K562 (cell line): ENCODE data around the gene TMEM120B. TPM values are rescaled to one million over a fixed set of nuclear protein-coding genes. Genes with fewer than 3 reads are reported as not detected.

Experiments
- ATAC-seq: fragments of 200-7000 bp; cut with Tn5 transposase; 3 replicates; pipeline ENCODE4 v1.9.1; 2020; ENCODE audit warnings: moderate library complexity
- BruUV-seq: library from RNA; stranded (reverse); fragments of 400-500 nt; replicated peaks from 2 replicates; lab custom pipeline; 2021; lab: Mats Ljungman, UMichigan
- CTCF ChIA-PET: fragments of 300-600 bp; formaldehyde crosslinking; extraction: SDS; loops from one replicate; lab custom pipeline; 2021; ENCODE audit warnings: low intra/inter-chr PET ratio; lab: Yijun Ruan, JAX
- POLR2A ChIA-PET: fragments of 300-600, 350-650 bp; sonication (Branson Sonifier 250); formaldehyde crosslinking; extraction: SDS; loops from one replicate; lab custom pipeline; 2021; ENCODE audit warnings: antibody characterized with exemption, inconsistent platforms; lab: Yijun Ruan, JAX
- DNase-seq, 4 experiments: peaks; one replicate each; pipeline versions ENCODE4 v3.0.0 to v3.0.0-alpha.2; 2011 to 2018; ENCODE audit warnings: low spot score in 3 of 4, mixed read lengths in 3 of 4; ENCODE audit errors: extremely low read depth in 1 of 4
- FAIRE-seq: peaks from 2 replicates; lab custom pipeline; 2011; peaks lifted over from hg19 to GRCh38; lab: Jason Lieb, UNC
- H2AFZ ChIP-seq: 2 replicates; pipeline ENCODE4 v1.6.0; 2011; ENCODE audit warnings: low read depth, low read length, control low read depth, inconsistent platforms
- H3K27ac ChIP-seq: fragments of 200-600 bp; 3 replicates; pipeline ENCODE4 v1.8.0; 2011; ENCODE audit warnings: low read depth, mild to moderate bottlenecking, control low read depth, inconsistent platforms, low read length, moderate library complexity, mixed read lengths; ENCODE audit errors: extremely low read depth
- H3K27me3 ChIP-seq, 2 experiments: fragments of 300-600 bp in 1 of 2; 2 replicates in 1 of 2; 3 replicates in 1 of 2; pipeline versions ENCODE4 v1.6.0 to v1.8.0; 2011; ENCODE audit warnings: inconsistent platforms in 2 of 2, low read length in 2 of 2, mild to moderate bottlenecking in 1 of 2, mixed read lengths in 1 of 2, moderate library complexity in 1 of 2; ENCODE audit not compliant: control insufficient read depth in 2 of 2, insufficient read depth in 2 of 2
- H3K36me3 ChIP-seq: fragments of 300-600 bp; 3 replicates; pipeline ENCODE4 v1.8.0; 2011; ENCODE audit warnings: mild to moderate bottlenecking, low read length, inconsistent platforms; ENCODE audit not compliant: control insufficient read depth, insufficient read depth
- H3K4me1 ChIP-seq, 2 experiments: fragments of 200-600 bp in 1 of 2; replicated peaks in 1 of 2; 2 replicates in 1 of 2; 3 replicates in 1 of 2; pipeline versions ENCODE4 v1.5.1 to v1.8.0; 2011; ENCODE audit warnings: inconsistent platforms in 2 of 2, low read length in 2 of 2, mild to moderate bottlenecking in 1 of 2, mixed read lengths in 1 of 2, moderate library complexity in 1 of 2; ENCODE audit not compliant: control insufficient read depth in 2 of 2, insufficient read depth in 2 of 2
- H3K4me2 ChIP-seq: 2 replicates; pipeline ENCODE4 v1.6.1; 2011; ENCODE audit warnings: low read length, control low read depth, inconsistent platforms, mixed read lengths; ENCODE audit not compliant: insufficient read depth
- H3K4me3 ChIP-seq: fragments of 200-600 bp; sonication (generic), shearing (Covaris generic); 2 replicates; pipeline ENCODE4 v1.5.1; 2016; ENCODE audit warnings: control low read depth, inconsistent platforms
- H3K79me2 ChIP-seq: fragments of 200-600 bp; 3 replicates; pipeline ENCODE4 v1.8.0; 2011; ENCODE audit warnings: low read length, inconsistent platforms; ENCODE audit not compliant: control insufficient read depth, insufficient read depth
- H3K9ac ChIP-seq, 2 experiments: 2 replicates each; pipeline versions ENCODE4 v1.6.0 to v1.6.1; 2011; ENCODE audit warnings: low read depth in 2 of 2, low read length in 2 of 2, control low read depth in 1 of 2, inconsistent platforms in 1 of 2, mild to moderate bottlenecking in 1 of 2, mixed read lengths in 1 of 2; ENCODE audit not compliant: insufficient read depth in 1 of 2
- H3K9me1 ChIP-seq: one replicate; pipeline ENCODE4 v1.6.0; 2011; ENCODE audit warnings: inconsistent platforms, mild to moderate bottlenecking, low read length, moderate library complexity; ENCODE audit not compliant: control insufficient read depth, insufficient read depth
- H3K9me3 ChIP-seq: replicated peaks from 2 replicates; pipeline ENCODE4 v1.5.1; 2011; ENCODE audit warnings: low read depth, low read length, inconsistent platforms; ENCODE audit not compliant: control insufficient read depth, insufficient read depth
- H4K20me1 ChIP-seq: replicated peaks from 2 replicates; pipeline ENCODE4 v1.6.1; 2011; ENCODE audit warnings: low read length, inconsistent platforms, mixed read lengths; ENCODE audit not compliant: control insufficient read depth, insufficient read depth
- CEBPB ChIP-seq: fragments of 450-650 bp; IDR thresholded peaks from 2 replicates; pipeline ENCODE4 v1.6.1; 2016; ENCODE audit warnings: missing genetic modification characterization, missing compliant biosample characterization
- ETS2 ChIP-seq: IDR thresholded peaks from 2 replicates; pipeline ENCODE4 v1.6.1; 2016; ENCODE audit warnings: borderline replicate concordance, missing genetic modification characterization, mild to moderate bottlenecking, moderate library complexity, missing compliant biosample characterization; ENCODE audit not compliant: poor library complexity, severe bottlenecking
- ETV6 ChIP-seq, 3 experiments: fragments of 150-350 bp in 1 of 3; sonication (generic) in 1 of 3; formaldehyde crosslinking in 1 of 3; IDR thresholded peaks; 2 replicates each; pipeline versions ENCODE4 v1.6.1 to v1.8.0; 2014 to 2022; ENCODE audit warnings: borderline replicate concordance in 2 of 3, low read depth in 2 of 3, antibody characterized with exemption in 1 of 3, low read length in 1 of 3, mild to moderate bottlenecking in 1 of 3, missing genetic modification reagents in 1 of 3
- FOXP1 ChIP-seq: sonication (generic); formaldehyde crosslinking; IDR thresholded peaks from 2 replicates; pipeline ENCODE4 v1.8.0; 2022; ENCODE audit warnings: mild to moderate bottlenecking, missing genetic modification reagents
- HNRNPH1 ChIP-seq: fragments of 200-400 bp; formaldehyde crosslinking; optimal IDR thresholded peaks from 2 replicates; pipeline ENCODE3; 2017; ENCODE audit warnings: low read depth, mild to moderate bottlenecking, low read length, moderate library complexity
- JUND ChIP-seq, 2 experiments: IDR thresholded peaks; 2 replicates in 1 of 2; 3 replicates in 1 of 2; pipeline ENCODE4 v1.6.1; 2011; ENCODE audit warnings: borderline replicate concordance in 2 of 2, low read depth in 2 of 2, low read length in 2 of 2, improper control_type of control experiment in 1 of 2, missing biosample characterization in 1 of 2, missing genetic modification characterization in 1 of 2, missing genetic modification reagents in 1 of 2
- ZNF263 ChIP-seq: sonication (generic); formaldehyde crosslinking; IDR thresholded peaks from 2 replicates; pipeline ENCODE4 v1.8.0; 2022; ENCODE audit warnings: mild to moderate bottlenecking, missing genetic modification reagents, borderline replicate concordance
- WGBS: fragments of 100-300 bp; shearing (Covaris generic); methylation state at CpG from one replicate; pipeline ENCODE4 v1.1.6; 2016; ENCODE audit warnings: low coverage, mixed read lengths; ENCODE audit not compliant: insufficient coverage; ENCODE audit errors: missing lambda C conversion rate; 5-methylcytosine and 5-hydroxymethylcytosine counted together
- in situ Hi-C: fragments of 300-500 bp; cut with MboI; formaldehyde crosslinking; loops from 4 replicates; pipeline ENCODE4 v1.15.0; 2018; ENCODE audit warnings: inconsistent platforms, mixed read lengths
- intact Hi-C: fragments of 100-400 bp; cut with micrococcal nuclease; formaldehyde crosslinking; loops from 2 replicates; pipeline ENCODE4 v1.14.2; 2022
- polyA plus RNA-seq, 8 experiments: library from polyadenylated mRNA; depleted of rRNA in 4 of 8; stranded (reverse) in 5 of 8; unstranded in 3 of 8; fragments of >200 nt; fragmentation: Nextera tagmentation in 2 of 8; fragmentation: Illumina TruSeq in 1 of 8; extraction: Ambion mirVana in 2 of 8; extraction: Trizol in 1 of 8; gene quantifications; 2 replicates each; pipeline versions ENCODE4 v1.2.1 to v1.2.3, GENCODE V29; 2011 to 2014; ENCODE audit warnings: inconsistent platforms in 1 of 8, missing spikeins in 1 of 8
- total RNA-seq, 7 experiments: library from RNA; depleted of rRNA in 6 of 7; stranded (reverse); fragments of >200 nt in 6 of 7; fragmentation: Illumina TruSeq in 2 of 7; extraction: Trizol in 2 of 7; gene quantifications; 2 replicates each; pipeline versions ENCODE4 v1.2.1 to v1.2.3, GENCODE V29; 2011 to 2021; ENCODE audit warnings: low replicate concordance in 1 of 7
- TF ChIP-seq, protein P1 (sequence below), 2 experiments: fragments of 450-650 bp in 1 of 2; sonication (generic) in 1 of 2; formaldehyde crosslinking in 1 of 2; IDR thresholded peaks in 1 of 2; conservative IDR thresholded peaks in 1 of 2; 2 replicates each; pipeline versions ENCODE4 v1.6.1 to v1.8.1; 2016 to 2023; ENCODE audit warnings: mild to moderate bottlenecking in 2 of 2, moderate library complexity in 2 of 2, inconsistent platforms in 1 of 2, missing genetic modification reagents in 1 of 2
- TF ChIP-seq, protein P2 (sequence below): IDR thresholded peaks from 2 replicates; pipeline ENCODE4 v1.6.1; 2014; ENCODE audit warnings: antibody characterized with exemption
- TF ChIP-seq, protein P3 (sequence below): sonication (generic); formaldehyde crosslinking; IDR thresholded peaks from 2 replicates; pipeline ENCODE4 v1.8.1; 2023; ENCODE audit warnings: mild to moderate bottlenecking, missing genetic modification reagents, moderate library complexity

The TMEM120B gene
- total and polyA plus RNA-seq, 9 of the 15 experiments (the other 6 are each of a cell fraction or from before 2014, with no cell fraction given) = 1.7 to 18.6 (median 7.4) TPM

DNA sequence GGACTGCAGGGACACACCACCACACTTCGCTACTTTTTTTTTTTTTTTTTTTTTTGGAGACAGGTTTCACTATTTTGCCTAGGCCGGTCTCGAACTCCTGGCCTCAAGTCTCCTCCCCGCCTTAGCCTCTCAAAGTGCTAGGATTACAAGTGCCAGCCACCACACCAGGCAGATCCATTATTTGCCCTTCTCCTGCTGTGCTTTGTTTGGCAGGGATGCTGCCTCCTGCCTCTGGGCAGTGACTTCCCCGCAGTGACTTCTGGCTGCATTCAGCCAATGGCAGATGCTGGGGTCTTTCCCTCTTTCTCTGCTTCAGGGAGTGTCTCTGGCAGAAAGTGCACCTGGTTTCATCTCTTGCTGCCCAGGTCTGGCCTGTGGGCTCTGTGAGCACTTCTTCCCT, 36.4 kb upstream of the TMEM120B start:
- Histone ChIP-seq H2AFZ (no peak overlapping the region), H3K4me2 (no peak overlapping the region), H3K27ac (no peak overlapping the region), H3K27me3 (no peaks in the 10 kb centered on the region), H4K20me1 (no peaks in the 10 kb centered on the region), H3K9ac (0 out of 4 replicates have a peak overlapping the region, but pooled peaks of 1 of the 2 experiments have one; percentile 50), H3K9me1 (no peaks in the 10 kb centered on the region), H3K79me2 (no peaks in the 10 kb centered on the region), H3K4me3 (no peak overlapping the region), H3K4me1 (peaks cover 2 to 19% of the 10 kb centered on the region in 2 experiments; a peak in 3 of 5 replicates), H3K9me3 (no peaks in the 10 kb centered on the region), H3K36me3 (0 out of 3 replicates have a peak, but pooled peaks cover 2% of the 10 kb centered on the region)
- CTCF ChIA-PET = no interaction called here
- in situ Hi-C loops (no loop called here), intact Hi-C loops (no loop called here)
- no peak for FAIRE-seq
- TF ChIP-seq ZNF263 (CRISPR knock-in tag) = no peak
- no peak for TF ChIP-seq ETS2 (tag)
- no peak for TF ChIP-seq ETV6 (IDR thresholded peaks at IDR 0.05; ENCODE audit: borderline replicate concordance in 1 of 2, low read depth in 2 of 2, low read length in 1 of 2)
- no peak for TF ChIP-seq ETV6 (CRISPR knock-in tag; IDR thresholded peaks at IDR 0.05; ENCODE audit: borderline replicate concordance)
- TF ChIP-seq HNRNPH1 = no peak
- no TSS peak for BruUV-seq
- POLR2A ChIA-PET = no interaction called here
- no peak for ATAC-seq
- no peak for DNase-seq
- WGBS = 88% methylated on average over 4 of the region's 5 CpGs

DNA sequence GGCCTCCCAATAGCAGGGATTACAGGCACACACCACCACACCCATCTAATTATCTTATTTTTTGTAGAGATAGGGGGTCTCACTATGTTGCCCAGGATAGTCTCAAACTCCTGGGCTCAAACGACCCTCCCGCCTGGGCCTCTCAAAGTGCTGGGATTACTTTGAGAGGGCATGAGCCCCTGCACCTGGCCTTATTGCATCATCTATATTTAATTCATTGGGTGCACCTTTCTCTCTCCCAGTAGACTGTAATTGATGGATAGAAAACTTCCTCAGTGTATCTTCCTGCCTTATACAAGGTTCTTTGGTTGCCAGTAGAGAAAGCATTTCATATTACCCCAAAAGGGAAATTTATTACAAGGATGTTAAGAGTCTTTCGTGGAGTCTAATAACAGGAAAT, 34.2 kb upstream of the TMEM120B start:
- in situ Hi-C loops = no loop called here
- H3K9me1 ChIP-seq = no peaks in the 10 kb centered on the region
- intact Hi-C loops = no loop called here
- no TSS peak for BruUV-seq
- H2AFZ ChIP-seq = no peak overlapping the region
- no peak for ATAC-seq
- no peak overlapping the region for H3K4me2 ChIP-seq
- DNase-seq = no peak
- ChIA-PET CTCF (no interaction called here), POLR2A (interaction anchor here (1.0 to 1.2 kb wide), 2 partner anchors 11 to 17 kb away, joined by 3 read pairs; no protein-coding TSS in a partner anchor)
- no peak overlapping the region for H3K27ac ChIP-seq
- FAIRE-seq = no peak
- H3K9me3 ChIP-seq = no peaks in the 10 kb centered on the region
- H3K9ac ChIP-seq = no peak overlapping the region
- H3K36me3 ChIP-seq = no peaks in the 10 kb centered on the region
- H3K27me3 ChIP-seq = no peaks in the 10 kb centered on the region
- no peaks in the 10 kb centered on the region for H4K20me1 ChIP-seq
- H3K4me3 ChIP-seq = no peak overlapping the region
- H3K4me1 ChIP-seq = peaks cover 2 to 4% of the 10 kb centered on the region in 2 experiments; a peak in 2 of 5 replicates
- WGBS = 64% methylated on average over 3 of the region's 3 CpGs
- no peaks in the 10 kb centered on the region for H3K79me2 ChIP-seq
- TF ChIP-seq, protein P1, sequence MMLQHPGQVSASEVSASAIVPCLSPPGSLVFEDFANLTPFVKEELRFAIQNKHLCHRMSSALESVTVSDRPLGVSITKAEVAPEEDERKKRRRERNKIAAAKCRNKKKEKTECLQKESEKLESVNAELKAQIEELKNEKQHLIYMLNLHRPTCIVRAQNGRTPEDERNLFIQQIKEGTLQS (IDR thresholded peaks at IDR 0.05) = peak; percentile 82
- TF ChIP-seq, protein P1 (CRISPR knock-in tag; conservative IDR thresholded peaks at IDR 0.05) = no peak
- TF ChIP-seq, protein P2, sequence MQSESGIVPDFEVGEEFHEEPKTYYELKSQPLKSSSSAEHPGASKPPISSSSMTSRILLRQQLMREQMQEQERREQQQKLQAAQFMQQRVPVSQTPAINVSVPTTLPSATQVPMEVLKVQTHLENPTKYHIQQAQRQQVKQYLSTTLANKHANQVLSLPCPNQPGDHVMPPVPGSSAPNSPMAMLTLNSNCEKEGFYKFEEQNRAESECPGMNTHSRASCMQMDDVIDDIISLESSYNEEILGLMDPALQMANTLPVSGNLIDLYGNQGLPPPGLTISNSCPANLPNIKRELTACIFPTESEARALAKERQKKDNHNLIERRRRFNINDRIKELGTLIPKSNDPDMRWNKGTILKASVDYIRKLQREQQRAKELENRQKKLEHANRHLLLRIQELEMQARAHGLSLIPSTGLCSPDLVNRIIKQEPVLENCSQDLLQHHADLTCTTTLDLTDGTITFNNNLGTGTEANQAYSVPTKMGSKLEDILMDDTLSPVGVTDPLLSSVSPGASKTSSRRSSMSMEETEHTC = no peak
- TF ChIP-seq CEBPB (peak; percentile 72), FOXP1 (CRISPR knock-in tag) (no peak), JUND (IDR thresholded peaks at IDR 0.05; ENCODE audit: borderline replicate concordance, low read depth, low read length) (no peak), JUND (tag; IDR thresholded peaks at IDR 0.05; ENCODE audit: borderline replicate concordance, low read depth, low read length) (no peak)
- TF ChIP-seq, protein P3, sequence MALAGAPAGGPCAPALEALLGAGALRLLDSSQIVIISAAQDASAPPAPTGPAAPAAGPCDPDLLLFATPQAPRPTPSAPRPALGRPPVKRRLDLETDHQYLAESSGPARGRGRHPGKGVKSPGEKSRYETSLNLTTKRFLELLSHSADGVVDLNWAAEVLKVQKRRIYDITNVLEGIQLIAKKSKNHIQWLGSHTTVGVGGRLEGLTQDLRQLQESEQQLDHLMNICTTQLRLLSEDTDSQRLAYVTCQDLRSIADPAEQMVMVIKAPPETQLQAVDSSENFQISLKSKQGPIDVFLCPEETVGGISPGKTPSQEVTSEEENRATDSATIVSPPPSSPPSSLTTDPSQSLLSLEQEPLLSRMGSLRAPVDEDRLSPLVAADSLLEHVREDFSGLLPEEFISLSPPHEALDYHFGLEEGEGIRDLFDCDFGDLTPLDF (CRISPR knock-in tag) = no peak
